ENCODE results near the gene FAR2.

- TF ChIP-seq CREB1 (CRISPR knock-in tag; IDR thresholded peaks at IDR 0.05; ENCODE audit: low read depth) = no peak
- no peak for TF ChIP-seq CTCF (conservative IDR thresholded peaks at IDR 0.05; ENCODE audit: low read depth in 2 of 2)
- TF ChIP-seq EZH2phosphoT487 (IDR thresholded peaks at IDR 0.05; ENCODE audit: unreplicated experiment) = no peak
- TF ChIP-seq REST (IDR thresholded peaks at IDR 0.05; ENCODE audit: unreplicated experiment) = no peak
- TF ChIP-seq EZH2 (IDR thresholded peaks at IDR 0.05; ENCODE audit: low read depth, unreplicated experiment) = no peak
- TF ChIP-seq ZNF114 (CRISPR knock-in tag; IDR thresholded peaks at IDR 0.05) = no peak
- TF ChIP-seq POLR2AphosphoS5 (IDR thresholded peaks at IDR 0.05; ENCODE audit: low read depth) = no peak
Observed at GRCh38 chr12:29200586-29200985, 51.5 kb downstream of the FAR2 start.

Measured in GM23338 (cell line).